ENCODE measurements around the gene PGM5. TPM values are rescaled to one million over a fixed set of nuclear protein-coding genes. Genes with fewer than 3 reads are reported as not detected.

PGM5 gene
- total and polyA plus RNA-seq, 2 of the 8 experiments (the other 6 are each of a cell fraction or from before 2014, with no cell fraction given), result not detected

DNA sequence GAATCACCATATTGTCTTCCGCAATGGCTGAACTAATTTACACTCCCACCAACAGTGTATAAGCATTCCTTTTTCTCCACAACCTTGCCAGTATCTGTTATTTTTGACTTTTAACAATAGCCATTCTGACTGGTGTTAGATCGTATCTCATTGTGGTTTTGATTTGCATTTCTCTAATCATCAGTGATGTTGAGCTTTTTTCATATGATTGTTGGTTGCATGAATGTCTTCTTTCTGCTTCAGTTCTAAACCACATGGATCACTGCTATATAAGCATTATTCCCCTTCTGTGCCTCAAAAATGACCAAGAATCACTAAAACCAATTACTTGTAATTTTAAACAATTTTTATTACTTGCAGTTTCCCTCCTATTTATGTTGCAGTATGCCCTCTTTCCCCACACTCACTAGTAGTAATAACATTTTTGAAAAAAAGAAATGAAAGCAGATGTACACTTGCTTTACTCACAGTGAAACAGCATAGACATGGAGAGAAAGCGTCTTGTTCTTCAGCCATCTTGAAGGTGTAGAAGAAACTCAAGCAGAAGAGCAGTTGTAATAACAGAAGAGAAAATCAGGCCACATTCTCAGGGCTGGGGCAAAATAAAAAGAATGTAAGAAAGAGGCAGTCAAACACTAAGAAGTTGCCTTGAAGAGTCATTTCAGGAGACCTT is 188.8 kb downstream of the PGM5 start:
- peaks cover 0 to 3% (median 2%) of the 10 kb centered on the region in 4 experiments; a peak in 2 of 7 replicates for H3K27me3 ChIP-seq (replicated peaks in 1 of 4; ENCODE audit: control insufficient read depth in 3 of 4, extremely low read depth in 1 of 4, insufficient read depth in 3 of 4, low read length in 3 of 4)
- no peaks in the 10 kb centered on the region for H3K23me2 ChIP-seq (ENCODE audit: low read depth, low read length)
- 85% methylated on average over 3 of the region's 3 CpGs; no CpG with 5 or more reads in 1 of the 2 experiments for WGBS, 2 experiments (ENCODE audit: extremely low coverage in 1 of 2, insufficient coverage in 1 of 2, insufficient read length in 1 of 2, insufficient replicate concordance in 2 of 2, low coverage in 1 of 2, low lambda C conversion rate in 2 of 2, missing lambda C conversion rate in 1 of 2)
- no peak overlapping the region for H3K18ac ChIP-seq (ENCODE audit: extremely low read depth, low read length)
- no peak overlapping the region for H2BK12ac ChIP-seq (ENCODE audit: low read depth, low read length)
- H3K79me1 ChIP-seq (ENCODE audit: low read depth, low read length), result no peaks in the 10 kb centered on the region
- H3K23ac ChIP-seq (ENCODE audit: insufficient read length), result no peak overlapping the region
- H4K5ac ChIP-seq (ENCODE audit: insufficient read length, low read depth, low read length), result no peak overlapping the region
- FAIRE-seq (no peak), DNase-seq (ENCODE audit: low read depth in 1 of 2, low spot score in 2 of 2) (no peak)
- H3K4me3 ChIP-seq (ENCODE audit: extremely low read depth in 1 of 4, insufficient read depth in 2 of 4, low read depth in 3 of 4, low read length in 4 of 4), result no peak overlapping the region
- H4K20me1 ChIP-seq (replicated peaks in 1 of 2; ENCODE audit: control insufficient read depth in 1 of 2, insufficient read depth in 2 of 2, low read length in 2 of 2), result no peaks in the 10 kb centered on the region
- H2BK5ac ChIP-seq (ENCODE audit: low read depth, low read length), result no peak overlapping the region
- H3K79me2 ChIP-seq (ENCODE audit: control insufficient read depth in 1 of 2, insufficient read depth in 2 of 2, low read length in 2 of 2), result no peaks in the 10 kb centered on the region
- H3K14ac ChIP-seq (ENCODE audit: insufficient read length), result no peak overlapping the region
- CTCF ChIA-PET (ENCODE audit: partially characterized antibody), result interaction anchor here (0.6 to 1.2 kb wide), 2 partner anchors 24 to 202 kb away, joined by 3 read pairs; no protein-coding TSS in a partner anchor
- no peaks in the 10 kb centered on the region for H3K36me3 ChIP-seq (ENCODE audit: control insufficient read depth in 2 of 4, insufficient read depth in 4 of 4, low read length in 3 of 4)
- no peak overlapping the region for H3K27ac ChIP-seq (ENCODE audit: low read depth, low read length)
- no peak overlapping the region for H4K91ac ChIP-seq (replicated peaks; ENCODE audit: insufficient read length, low read length)
- H3K9me3 ChIP-seq (ENCODE audit: insufficient read depth in 2 of 2, low read depth in 1 of 2, low read length in 1 of 2), result no peaks in the 10 kb centered on the region
- no peak overlapping the region for H4K8ac ChIP-seq (ENCODE audit: extremely low read depth, insufficient read depth, low read length)
- H3K9ac ChIP-seq (replicated peaks in 1 of 4; ENCODE audit: extremely low read depth in 1 of 4, low read depth in 3 of 4, low read length in 3 of 4), result no peak overlapping the region
- no peak overlapping the region for H2BK15ac ChIP-seq (ENCODE audit: low read length)
- H2AFZ ChIP-seq (ENCODE audit: low read length), result no peak overlapping the region
- H2AK5ac ChIP-seq (ENCODE audit: low read depth, low read length), result no peak overlapping the region
- no peak overlapping the region for H3K4ac ChIP-seq (replicated peaks; ENCODE audit: insufficient read length, low read depth, low read length)
- POLR2A ChIA-PET (ENCODE audit: partially characterized antibody), result no interaction called here
- no peak overlapping the region for H3K56ac ChIP-seq (replicated peaks; ENCODE audit: insufficient read length, low read depth, low read length)
- H2BK20ac ChIP-seq (ENCODE audit: low read length), result no peak overlapping the region
- no peak overlapping the region for H2BK120ac ChIP-seq (replicated peaks; ENCODE audit: low read depth, low read length)
- no peaks in the 10 kb centered on the region for H3K4me1 ChIP-seq (replicated peaks in 1 of 4; ENCODE audit: control insufficient read depth in 3 of 4, insufficient read depth in 4 of 4, low read length in 3 of 4)
- no peak overlapping the region for H3K4me2 ChIP-seq (ENCODE audit: insufficient read depth in 1 of 2, low read depth in 2 of 2, low read length in 2 of 2)
- TF ChIP-seq HDAC6 (IDR thresholded peaks at IDR 0.05; ENCODE audit: low read depth, low read length), result no peak
- TF ChIP-seq, protein P1, sequence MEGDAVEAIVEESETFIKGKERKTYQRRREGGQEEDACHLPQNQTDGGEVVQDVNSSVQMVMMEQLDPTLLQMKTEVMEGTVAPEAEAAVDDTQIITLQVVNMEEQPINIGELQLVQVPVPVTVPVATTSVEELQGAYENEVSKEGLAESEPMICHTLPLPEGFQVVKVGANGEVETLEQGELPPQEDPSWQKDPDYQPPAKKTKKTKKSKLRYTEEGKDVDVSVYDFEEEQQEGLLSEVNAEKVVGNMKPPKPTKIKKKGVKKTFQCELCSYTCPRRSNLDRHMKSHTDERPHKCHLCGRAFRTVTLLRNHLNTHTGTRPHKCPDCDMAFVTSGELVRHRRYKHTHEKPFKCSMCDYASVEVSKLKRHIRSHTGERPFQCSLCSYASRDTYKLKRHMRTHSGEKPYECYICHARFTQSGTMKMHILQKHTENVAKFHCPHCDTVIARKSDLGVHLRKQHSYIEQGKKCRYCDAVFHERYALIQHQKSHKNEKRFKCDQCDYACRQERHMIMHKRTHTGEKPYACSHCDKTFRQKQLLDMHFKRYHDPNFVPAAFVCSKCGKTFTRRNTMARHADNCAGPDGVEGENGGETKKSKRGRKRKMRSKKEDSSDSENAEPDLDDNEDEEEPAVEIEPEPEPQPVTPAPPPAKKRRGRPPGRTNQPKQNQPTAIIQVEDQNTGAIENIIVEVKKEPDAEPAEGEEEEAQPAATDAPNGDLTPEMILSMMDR (IDR thresholded peaks at IDR 0.05; ENCODE audit: control extremely low read depth in 1 of 3, insufficient read depth in 1 of 3, low read depth in 1 of 3, low read length in 3 of 3), result no peak
- TF ChIP-seq TAF7 (optimal IDR thresholded peaks at IDR 0.05; ENCODE audit: borderline replicate concordance, low read depth, low read length), result no peak
- no peak for TF ChIP-seq NANOG (IDR thresholded peaks at IDR 0.05; ENCODE audit: insufficient read depth, low read depth, low read length, poor library complexity, severe bottlenecking)
- no peak for TF ChIP-seq GTF2F1 (IDR thresholded peaks at IDR 0.05; ENCODE audit: borderline replicate concordance, low read depth, low read length)
- no peak for TF ChIP-seq SIRT6 (IDR thresholded peaks at IDR 0.05; ENCODE audit: low read length)
- TF ChIP-seq, protein P2, sequence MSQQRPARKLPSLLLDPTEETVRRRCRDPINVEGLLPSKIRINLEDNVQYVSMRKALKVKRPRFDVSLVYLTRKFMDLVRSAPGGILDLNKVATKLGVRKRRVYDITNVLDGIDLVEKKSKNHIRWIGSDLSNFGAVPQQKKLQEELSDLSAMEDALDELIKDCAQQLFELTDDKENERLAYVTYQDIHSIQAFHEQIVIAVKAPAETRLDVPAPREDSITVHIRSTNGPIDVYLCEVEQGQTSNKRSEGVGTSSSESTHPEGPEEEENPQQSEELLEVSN (IDR thresholded peaks at IDR 0.05), result no peak
- no peak for TF ChIP-seq CEBPB (IDR thresholded peaks at IDR 0.05; ENCODE audit: low read depth, low read length)
- no peak for TF ChIP-seq SP2 (IDR thresholded peaks at IDR 0.05; ENCODE audit: low read length)
- no peak for TF ChIP-seq TCF12 (IDR thresholded peaks at IDR 0.05; ENCODE audit: low read depth, low read length)
- TF ChIP-seq SIX5 (IDR thresholded peaks at IDR 0.05; ENCODE audit: low read depth, low read length), result no peak
